ENCODE data around the gene MACROD1.

GRCh38 chr11:64017945-64018224 lies 148.0 kb downstream of the MACROD1 start:
- TF ChIP-seq CTCF (IDR thresholded peaks at IDR 0.05 in 8 of 11, conservative IDR thresholded peaks at IDR 0.05 in 3 of 11) (no peak), POLR2AphosphoS5 (IDR thresholded peaks at IDR 0.05) (no peak), POLR2A (IDR thresholded peaks at IDR 0.05) (no peak)

Data from spleen (tissue), 7 donors.